ENCODE results near the gene PTGDS.

DNA sequence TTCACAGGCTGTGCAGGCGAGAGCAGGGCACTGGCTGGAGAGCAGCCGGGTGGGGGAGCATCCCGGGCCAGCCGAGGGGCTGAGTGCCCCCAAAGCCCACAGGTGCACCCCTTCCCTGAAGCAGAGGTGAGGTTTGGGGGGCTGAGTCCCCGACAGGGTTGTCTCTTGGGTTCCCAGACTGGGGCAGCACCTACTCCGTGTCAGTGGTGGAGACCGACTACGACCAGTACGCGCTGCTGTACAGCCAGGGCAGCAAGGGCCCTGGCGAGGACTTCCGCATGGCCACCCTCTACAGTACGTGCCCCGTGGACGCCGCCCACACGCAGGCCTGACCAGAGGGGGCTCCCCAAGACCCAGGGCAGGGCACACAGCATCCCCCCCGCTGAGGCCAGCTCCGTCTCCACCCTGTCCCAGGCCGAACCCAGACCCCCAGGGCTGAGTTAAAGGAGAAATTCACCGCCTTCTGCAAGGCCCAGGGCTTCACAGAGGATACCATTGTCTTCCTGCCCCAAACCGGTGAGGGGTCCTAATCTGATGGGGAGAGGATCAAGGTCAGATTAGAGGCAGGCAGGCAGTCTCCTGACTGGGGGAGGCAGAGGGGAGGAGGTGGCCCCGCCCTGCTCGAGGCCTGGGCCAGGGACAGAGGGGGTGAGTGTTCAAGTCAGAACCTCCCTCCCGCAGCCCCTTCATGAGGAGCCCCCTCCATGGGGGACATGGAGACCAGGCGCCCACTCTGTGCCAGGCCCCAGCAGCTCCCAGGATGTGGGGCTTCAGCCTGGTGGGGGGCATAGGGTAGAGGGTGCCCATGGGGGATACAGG lies 2.7 kb downstream of the PTGDS start:
- TF ChIP-seq, protein P1, sequence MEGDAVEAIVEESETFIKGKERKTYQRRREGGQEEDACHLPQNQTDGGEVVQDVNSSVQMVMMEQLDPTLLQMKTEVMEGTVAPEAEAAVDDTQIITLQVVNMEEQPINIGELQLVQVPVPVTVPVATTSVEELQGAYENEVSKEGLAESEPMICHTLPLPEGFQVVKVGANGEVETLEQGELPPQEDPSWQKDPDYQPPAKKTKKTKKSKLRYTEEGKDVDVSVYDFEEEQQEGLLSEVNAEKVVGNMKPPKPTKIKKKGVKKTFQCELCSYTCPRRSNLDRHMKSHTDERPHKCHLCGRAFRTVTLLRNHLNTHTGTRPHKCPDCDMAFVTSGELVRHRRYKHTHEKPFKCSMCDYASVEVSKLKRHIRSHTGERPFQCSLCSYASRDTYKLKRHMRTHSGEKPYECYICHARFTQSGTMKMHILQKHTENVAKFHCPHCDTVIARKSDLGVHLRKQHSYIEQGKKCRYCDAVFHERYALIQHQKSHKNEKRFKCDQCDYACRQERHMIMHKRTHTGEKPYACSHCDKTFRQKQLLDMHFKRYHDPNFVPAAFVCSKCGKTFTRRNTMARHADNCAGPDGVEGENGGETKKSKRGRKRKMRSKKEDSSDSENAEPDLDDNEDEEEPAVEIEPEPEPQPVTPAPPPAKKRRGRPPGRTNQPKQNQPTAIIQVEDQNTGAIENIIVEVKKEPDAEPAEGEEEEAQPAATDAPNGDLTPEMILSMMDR (IDR thresholded peaks at IDR 0.05; ENCODE audit: low read depth, low read length), result no peak
- TF ChIP-seq EZH2phosphoT487 (IDR thresholded peaks at IDR 0.05; ENCODE audit: low read depth), result no peak

All from OCI-LY3 (cell line).